GM19455 (cell line): Measurements from ENCODE around the gene FDCSP.
"Not testable (repeated sequence)": the region's sequence is repeated elsewhere in the genome, so short reads cannot be mapped to it uniquely, and the experiment has no call there.

ENCODE experiments used
- ATAC-seq: cut with Tn5 transposase; IDR thresholded peaks from one replicate; pipeline ENCODE4 v1.9.1; 2021; ENCODE audit not compliant: unreplicated experiment

FDCSP gene

DNA sequence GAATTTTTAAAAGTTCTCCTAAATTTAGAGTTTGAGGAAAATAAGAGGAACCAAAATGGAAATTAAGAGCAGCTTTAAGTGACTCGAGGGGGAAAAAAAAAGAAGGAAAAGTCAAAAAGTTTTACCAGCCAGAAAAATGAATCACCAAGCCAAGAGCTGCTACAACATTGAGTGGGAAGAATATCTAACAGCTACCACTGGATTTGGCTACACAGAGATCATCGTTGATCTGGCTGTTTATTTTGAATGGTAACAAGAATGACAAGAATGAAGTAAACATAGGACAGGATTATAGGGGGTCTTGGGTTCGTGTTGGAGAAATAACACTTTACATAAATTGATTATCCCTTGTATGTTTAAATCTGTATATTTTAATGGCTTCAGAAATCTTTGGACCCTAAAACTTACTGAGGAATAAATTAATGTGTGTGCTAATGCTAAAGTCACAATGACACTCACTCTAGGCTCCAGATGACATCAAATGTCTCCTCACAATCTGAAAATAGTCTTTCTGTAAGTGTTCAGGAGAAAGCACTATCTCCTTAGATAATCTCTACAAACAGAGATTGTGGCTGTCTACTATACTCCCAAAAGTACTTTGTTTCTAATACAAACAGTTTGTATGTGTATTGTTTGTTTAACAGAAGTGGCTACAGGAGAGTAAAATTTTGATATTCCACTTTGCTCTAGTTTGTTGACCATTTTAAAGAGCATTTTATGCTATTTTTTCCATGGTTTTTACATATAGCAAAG is 13.4 kb downstream of the FDCSP start:
- no peak for ATAC-seq

GRCh38 chr4:70239884-70240591 is 14.1 kb downstream of the FDCSP start:
- no peak for ATAC-seq

DNA sequence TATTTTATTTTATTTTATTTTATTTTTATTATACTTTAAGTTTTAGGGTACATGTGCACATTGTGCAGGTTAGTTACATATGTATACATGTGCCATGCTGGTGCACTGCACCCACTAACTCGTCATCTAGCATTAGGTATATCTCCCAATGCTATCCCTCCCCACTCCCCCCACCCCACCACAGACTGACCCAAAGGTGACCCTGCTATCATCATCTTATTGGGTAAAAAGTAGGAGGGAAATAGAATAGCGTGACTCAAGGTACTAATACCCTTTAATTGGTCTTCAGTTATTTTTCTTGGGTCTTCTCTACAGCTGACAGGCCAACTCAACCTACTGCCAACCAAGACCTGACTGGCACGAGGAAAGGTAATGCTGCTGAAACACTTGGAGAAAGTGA is 16.4 kb downstream of the FDCSP start, which contains the start of gene CSN3:
CSN3 (plus strand) TSS at position 301 of the 400 bp plus-strand sequence. CDS start 2,223 bp downstream, outside the sequence.
- ATAC-seq, result not testable (repeated sequence)

DNA sequence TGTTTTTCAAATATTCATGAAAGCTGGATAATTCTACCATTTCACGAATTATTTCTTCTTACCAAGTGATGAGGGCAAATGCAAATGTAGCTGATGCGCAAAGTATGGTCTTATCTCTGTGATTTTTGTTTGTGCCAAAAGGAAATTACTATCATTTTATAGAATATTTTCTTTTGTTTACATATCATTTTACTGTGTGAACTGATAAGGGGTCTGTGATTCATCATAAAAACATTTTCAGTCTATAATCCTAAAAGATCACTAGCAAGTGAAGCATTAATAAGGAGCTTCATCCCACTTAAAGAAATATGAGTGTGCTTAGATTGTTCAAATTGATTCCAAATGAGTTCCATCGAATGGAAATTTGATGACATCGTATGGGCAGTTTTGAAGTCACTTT is 17.2 kb downstream of the FDCSP start:
- no peak for ATAC-seq

- no peak for ATAC-seq
Observed at GRCh38 chr4:70251250-70251944, 25.5 kb downstream of the FDCSP start.

DNA sequence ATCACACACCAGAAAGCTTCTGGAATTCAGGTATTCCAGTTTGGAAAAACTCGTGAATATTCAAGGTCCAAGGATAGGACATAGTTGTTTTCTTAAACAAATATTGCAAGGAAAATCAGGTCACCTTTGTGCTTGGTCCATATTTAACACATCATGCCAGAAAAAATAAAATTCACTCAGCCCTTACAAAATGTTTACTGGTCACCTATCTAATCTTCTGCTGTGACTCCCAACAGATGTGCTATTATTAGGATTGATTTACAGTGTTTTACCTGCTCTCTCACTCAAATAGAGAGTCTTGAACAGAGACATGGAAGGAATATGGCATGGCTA is 26.0 kb downstream of the FDCSP start:
- ATAC-seq, result no peak

DNA sequence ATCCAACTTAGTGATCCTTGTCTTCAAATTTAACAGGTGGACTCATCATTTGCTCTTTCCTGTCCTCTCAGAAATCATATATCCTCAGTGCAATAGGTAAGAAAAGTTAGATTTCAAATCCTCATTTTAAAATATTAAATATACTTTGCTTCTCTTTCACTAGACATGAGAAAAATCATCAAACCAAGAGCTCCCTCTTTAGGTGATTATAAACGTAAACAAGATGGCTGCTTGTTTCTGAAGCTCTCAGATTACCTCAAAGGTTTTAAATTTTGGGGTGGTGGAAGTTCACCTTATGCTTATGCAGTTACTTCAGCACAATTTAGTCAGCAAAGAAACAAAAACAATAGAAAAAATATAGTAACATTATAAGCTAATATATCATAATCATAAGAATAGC is 43.8 kb downstream of the FDCSP start:
- no peak for ATAC-seq

- ATAC-seq, result no peak
Observed at GRCh38 chr4:70277121-70277520, 51.2 kb downstream of the FDCSP start.

DNA sequence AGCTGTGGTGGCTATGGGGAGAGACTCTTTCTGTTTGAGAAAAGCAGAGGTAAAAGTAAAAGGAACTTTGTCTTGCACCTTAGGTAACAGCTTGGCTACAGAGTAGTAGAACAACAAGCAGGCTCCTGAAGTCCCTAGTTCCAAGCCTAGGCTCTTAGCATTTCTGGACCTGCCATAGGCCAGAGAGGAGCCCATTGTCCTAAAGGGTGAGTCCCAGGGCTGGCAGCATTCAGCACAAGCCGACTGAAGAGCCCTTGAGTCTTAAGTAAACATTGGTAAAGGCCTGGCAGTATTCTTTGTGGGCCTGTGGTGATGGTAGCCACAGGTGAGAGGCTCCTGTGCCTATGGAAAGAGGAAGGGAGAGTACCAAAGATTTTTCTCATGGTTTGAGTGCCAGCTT is 54.6 kb downstream of the FDCSP start:
- ATAC-seq, result no peak
